OCI-LY7 (cell line): ENCODE data around the gene BAG5. TPM values are rescaled to one million over a fixed set of nuclear protein-coding genes. Genes with fewer than 3 reads are reported as not detected.

ENCODE experiments used
- BruUV-seq: library from RNA; stranded (reverse); fragments of 400-500 nt; replicated peaks from 2 replicates; lab custom pipeline; 2021; lab: Mats Ljungman, UMichigan
- CTCF ChIA-PET: fragments of 300-600 bp; sonication (Branson Sonifier 250); formaldehyde crosslinking; loops from one replicate; lab custom pipeline; 2022; ENCODE audit warnings: antibody characterized with exemption; ENCODE audit not compliant: unreplicated experiment; lab: Charles Lee
- POLR2A ChIA-PET: fragments of 300-600 bp; sonication (Branson Sonifier 250); formaldehyde crosslinking; loops from one replicate; lab custom pipeline; 2022; ENCODE audit warnings: antibody characterized with exemption; lab: Charles Lee
- DNase-seq: peaks from one replicate; pipeline ENCODE4 v3.0.0-alpha.2; 2015; ENCODE audit warnings: low spot score
- H2AFZ ChIP-seq: fragments of 200-600 bp; sonication (generic), shearing (Covaris generic); 2 replicates; pipeline ENCODE4 v1.6.1; 2014; ENCODE audit warnings: mild to moderate bottlenecking, antibody characterized with exemption, low read length, moderate library complexity
- H3K27ac ChIP-seq: fragments of 200-600 bp; sonication (generic); 2 replicates; pipeline ENCODE4 v1.5.1; 2014; ENCODE audit warnings: mixed run types, low read depth, mild to moderate bottlenecking, moderate library complexity, low read length, inconsistent platforms; ENCODE audit not compliant: poor library complexity, severe bottlenecking
- H3K36me3 ChIP-seq: fragments of 200-600 bp; sonication (generic); 2 replicates; pipeline ENCODE4 v1.6.1; 2014; ENCODE audit warnings: mild to moderate bottlenecking, antibody characterized with exemption, low read length, moderate library complexity, mixed read lengths; ENCODE audit not compliant: insufficient read depth
- H3K4me1 ChIP-seq: fragments of 200-600 bp; sonication (generic); 2 replicates; pipeline ENCODE4 v1.5.1; 2014; ENCODE audit warnings: mild to moderate bottlenecking, low read length; ENCODE audit not compliant: insufficient read depth, poor library complexity, severe bottlenecking
- H3K4me2 ChIP-seq: fragments of 200-600 bp; sonication (generic); 2 replicates; pipeline ENCODE4 v1.6.1; 2014; ENCODE audit warnings: mild to moderate bottlenecking, low read length
- H3K4me3 ChIP-seq: fragments of 200-600 bp; sonication (generic); 2 replicates; pipeline ENCODE4 v1.5.1; 2014; ENCODE audit warnings: mild to moderate bottlenecking, low read depth, low read length; ENCODE audit not compliant: poor library complexity, severe bottlenecking
- H3K79me2 ChIP-seq: fragments of 200-600 bp; sonication (generic); 2 replicates; pipeline ENCODE4 v1.6.1; 2016; ENCODE audit warnings: low read depth, mild to moderate bottlenecking, low read length, moderate library complexity, mixed read lengths; ENCODE audit not compliant: insufficient read depth
- H3K9me2 ChIP-seq: fragments of 200-600 bp; sonication (generic); 2 replicates; pipeline ENCODE4 v1.6.1; 2016; ENCODE audit warnings: mild to moderate bottlenecking, low read length, mixed read lengths; ENCODE audit not compliant: insufficient read depth
- H3K9me3 ChIP-seq: fragments of 200-600 bp; sonication (generic); 2 replicates; pipeline ENCODE4 v1.6.1; 2014; ENCODE audit warnings: mild to moderate bottlenecking, mixed run types, low read length, mixed read lengths
- H4K20me1 ChIP-seq: fragments of 200-600 bp; sonication (generic); 2 replicates; pipeline ENCODE4 v1.6.1; 2014; ENCODE audit warnings: mild to moderate bottlenecking, antibody characterized with exemption, low read length, moderate library complexity, mixed read lengths; ENCODE audit not compliant: insufficient read depth
- CTCF ChIP-seq: fragments of 200-600 bp; sonication (generic); conservative IDR thresholded peaks from 2 replicates; pipeline ENCODE4 v1.5.1; 2014; ENCODE audit warnings: mild to moderate bottlenecking, antibody characterized with exemption, low read length, moderate library complexity, mixed read lengths
- EZH2phosphoT487 ChIP-seq: fragments of 200-600 bp; sonication (generic); IDR thresholded peaks from 2 replicates; pipeline ENCODE4 v1.6.1; 2018; ENCODE audit warnings: low read depth, borderline replicate concordance, mild to moderate bottlenecking, mixed run types, antibody characterized with exemption, low read length, moderate library complexity, mixed read lengths
- intact Hi-C: fragments of 100-400 bp; cut with micrococcal nuclease; formaldehyde crosslinking; loops from one replicate; pipeline ENCODE4 v1.10.0; 2022; ENCODE audit not compliant: unreplicated experiment
- total RNA-seq, 2 experiments: library from RNA; depleted of rRNA in 1 of 2; stranded (reverse); fragments of >200 nt in 1 of 2; shearing (Covaris generic) in 1 of 2; gene quantifications; 2 replicates each; pipeline ENCODE4 v1.2.3, GENCODE V29; 2014 to 2022

The BAG5 gene
- total RNA-seq, 2 experiments from 2014 or later: 29.2 to 38.7 TPM

DNA sequence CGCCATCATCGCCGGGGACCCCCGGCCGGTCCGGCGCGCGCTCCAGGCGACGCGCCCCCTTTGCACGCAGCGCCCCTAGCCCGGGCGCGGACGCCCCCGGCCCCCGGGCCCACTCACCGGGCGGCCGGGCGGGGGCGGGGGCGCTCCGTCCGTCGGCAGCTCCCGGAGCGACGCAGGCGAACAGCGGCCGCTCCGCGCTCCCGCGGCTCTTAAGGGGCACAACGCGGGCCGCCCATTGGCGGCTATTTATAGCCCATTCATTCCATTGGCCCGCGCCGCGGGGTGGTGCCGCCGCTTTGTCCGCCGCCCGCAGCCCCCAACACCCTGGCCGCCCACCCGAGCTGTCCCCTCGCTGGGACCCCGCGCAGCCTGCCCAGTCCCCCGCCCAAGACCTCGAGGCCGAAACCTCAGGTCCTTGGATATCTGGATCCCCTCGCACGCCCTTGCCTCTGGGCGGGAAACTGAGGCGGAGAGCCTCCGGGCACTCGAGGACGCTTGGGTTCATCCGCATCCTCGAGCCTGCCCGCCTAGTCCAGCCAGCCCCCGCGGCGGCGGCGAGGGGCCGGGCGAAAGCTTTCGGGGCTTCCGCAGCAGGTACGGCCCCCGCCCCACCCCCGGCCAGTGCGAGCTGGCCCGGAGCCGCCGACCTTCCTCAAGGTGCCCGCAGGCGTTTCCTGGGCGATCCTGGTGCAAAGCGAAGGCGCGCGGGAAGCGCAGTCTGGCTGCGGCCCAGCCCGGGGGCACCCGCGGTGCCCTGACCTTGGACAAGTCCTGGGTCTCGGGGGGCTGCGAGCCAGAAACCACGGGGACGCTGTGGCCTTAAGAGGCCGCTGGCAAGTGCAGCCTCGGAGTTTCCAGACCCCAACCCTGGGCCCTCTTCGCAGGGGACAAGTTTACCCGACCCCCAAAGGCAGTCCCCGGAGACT lies 39.5 kb downstream of the BAG5 start, which contains the start of gene CKB:
Gene CKB (minus strand): TSS at position 182 of the 926 bp plus-strand sequence. CDS start 337 bp downstream, outside the sequence.
- CTCF ChIA-PET: no interaction called here
- H3K4me3 ChIP-seq: peak within 1 kb of the TSS; percentile 52
- H3K27ac ChIP-seq: no peak within 1 kb of the TSS

DNA sequence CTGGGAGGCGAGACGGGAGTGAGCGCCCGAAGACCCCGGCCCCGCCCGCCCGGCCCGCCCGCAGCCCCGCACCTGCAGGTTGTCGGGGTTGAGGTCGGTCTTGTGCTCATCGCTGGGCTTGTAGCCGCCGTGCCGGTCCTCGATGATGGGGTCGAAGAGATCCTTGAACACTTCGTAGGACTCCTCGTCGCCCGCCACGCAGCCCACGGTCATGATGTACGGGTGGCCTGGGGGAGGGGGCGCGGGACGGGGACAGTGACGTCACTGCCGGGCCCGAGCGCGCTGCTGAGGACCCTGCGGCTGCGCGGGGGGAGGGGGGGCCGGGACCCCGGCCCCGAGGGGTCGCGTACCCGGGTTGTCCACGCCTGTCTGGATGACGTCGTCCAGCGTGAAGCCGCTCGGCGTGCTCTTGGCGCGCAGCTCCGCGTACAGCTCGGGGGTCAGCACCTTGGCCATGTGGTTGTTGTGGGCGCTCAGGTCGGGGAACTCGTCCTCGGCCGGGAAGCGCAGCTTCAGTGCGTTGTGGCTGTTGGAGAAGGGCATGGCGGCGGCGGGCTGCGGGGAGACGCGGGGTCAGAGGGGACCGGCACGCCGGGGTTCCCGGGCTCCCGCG lies 40.4 kb downstream of the BAG5 start:
- Histone ChIP-seq H2AFZ (no peak overlapping the region), H3K36me3 (no peaks in the 10 kb centered on the region), H3K9me3 (no peaks in the 10 kb centered on the region), H3K9me2 (no peaks in the 10 kb centered on the region), H3K27ac (no peak overlapping the region), H3K4me2 (peak overlapping the region; percentile 62), H3K4me3 (peak overlapping the region; percentile 52), H3K79me2 (no peaks in the 10 kb centered on the region), H3K4me1 (peaks cover 18% of the 10 kb centered on the region), H4K20me1 (no peaks in the 10 kb centered on the region; the same call in 1 of the 2 replicates)
- no TSS peak for BruUV-seq
- no peak for DNase-seq
- POLR2A ChIA-PET: no interaction called here
- CTCF ChIA-PET: no interaction called here
- TF ChIP-seq CTCF (no peak), EZH2phosphoT487 (no peak)
- intact Hi-C loops: no loop called here

More for the DNA sequence above, 39.5 kb downstream of the BAG5 start, which contains the start of gene CKB:
- no peaks in the 10 kb centered on the region for H3K9me2 ChIP-seq
- H3K4me2 ChIP-seq: peak within 1 kb of the TSS; percentile 62
- peaks cover 26% of the 10 kb centered on the region for H3K4me1 ChIP-seq
- H3K36me3 ChIP-seq: no peaks in the 10 kb centered on the region
- intact Hi-C loops: no loop called here
- H3K79me2 ChIP-seq: no peaks in the 10 kb centered on the region
- no peaks in the 10 kb centered on the region for H3K9me3 ChIP-seq
- no peak within 1 kb of the TSS for H2AFZ ChIP-seq
- TF ChIP-seq EZH2phosphoT487 (no peak), CTCF (no peak)
- POLR2A ChIA-PET: no interaction called here
- no peak for DNase-seq
- no peaks in the 10 kb centered on the region; the same call in 1 of the 2 replicates for H4K20me1 ChIP-seq
- no TSS peak for BruUV-seq
